Activated CD4-positive, alpha-beta T cell treated with anti-CD3 and anti-CD28 coated beads for 48 hours (primary cell): ENCODE data around the gene SUN1.
"Not testable (repeated sequence)": the region's sequence is repeated elsewhere in the genome, so short reads cannot be mapped to it uniquely, and the experiment has no call there.

ENCODE experiments used
- DNase-seq: peaks from one replicate; pipeline ENCODE4 v3.0.0-alpha.2; 2020

SUN1 gene

DNA sequence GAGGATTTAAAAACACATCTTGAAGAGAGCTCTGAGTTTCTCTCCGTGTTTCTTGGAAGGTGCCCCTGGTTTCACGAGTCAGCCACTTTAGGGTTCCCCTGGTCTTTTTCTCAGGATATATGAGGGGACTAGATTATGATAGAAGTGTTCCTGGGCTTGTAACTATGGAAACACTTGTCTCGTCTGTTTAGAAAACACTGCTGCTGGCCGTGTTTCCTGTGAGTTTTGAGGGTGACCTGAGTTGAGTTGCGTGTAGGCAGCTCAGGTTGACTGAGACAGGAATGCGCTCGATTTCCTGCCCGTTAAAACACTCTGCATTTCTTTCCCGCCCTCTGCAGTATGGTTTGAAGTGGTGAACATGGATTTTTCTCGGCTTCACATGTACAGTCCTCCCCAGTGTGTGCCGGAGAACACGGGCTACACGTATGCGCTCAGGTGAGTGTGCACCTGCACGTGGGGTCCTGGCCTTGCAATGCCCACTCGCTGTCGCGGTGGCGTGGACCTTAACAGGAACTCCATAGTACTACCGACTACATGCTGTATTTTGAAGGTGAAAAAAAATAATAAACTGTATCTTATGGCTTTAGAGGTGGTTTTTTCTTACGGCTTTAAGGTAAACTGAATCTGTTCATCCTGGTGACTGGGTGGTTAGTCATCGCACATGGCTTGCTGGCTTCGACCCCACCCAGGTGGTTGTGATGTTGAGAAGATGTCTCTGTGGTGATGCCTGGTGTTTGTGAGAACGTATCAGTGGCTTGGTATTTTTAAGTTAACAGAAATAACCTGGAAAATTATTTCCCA is at the start of gene SUN1:
Gene SUN1, plus strand, starts transcription at position 310 of the 801 bp plus-strand sequence. Its CDS starts 49 bp downstream, at position 359.
- DNase-seq = peak; percentile 80

- DNase-seq = no peak
Measured at GRCh38 chr7:782718-783449, 49.4 kb upstream of the SUN1 start.

GRCh38 chr7:783556-784490 is 48.5 kb upstream of the SUN1 start:
- DNase-seq = no peak

DNA sequence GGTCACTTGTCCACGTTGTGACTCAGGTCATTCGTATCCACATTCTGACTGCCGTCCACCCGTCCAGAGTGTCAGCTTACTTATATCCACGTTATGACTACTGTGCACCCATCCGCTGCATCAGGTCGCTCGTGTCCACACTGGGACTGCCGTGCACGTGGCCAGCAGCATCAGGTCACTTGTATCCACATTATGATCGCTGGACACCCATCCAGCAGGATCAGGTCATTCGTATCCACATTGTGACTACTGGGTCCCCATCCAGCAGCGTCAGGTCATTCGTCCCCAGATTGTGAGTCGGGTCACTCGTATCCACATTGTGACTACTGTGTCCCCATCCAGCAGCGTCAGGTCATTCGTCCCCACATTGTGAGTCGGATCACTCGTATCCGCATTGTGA is 47.3 kb upstream of the SUN1 start:
- DNase-seq = no peak

DNA sequence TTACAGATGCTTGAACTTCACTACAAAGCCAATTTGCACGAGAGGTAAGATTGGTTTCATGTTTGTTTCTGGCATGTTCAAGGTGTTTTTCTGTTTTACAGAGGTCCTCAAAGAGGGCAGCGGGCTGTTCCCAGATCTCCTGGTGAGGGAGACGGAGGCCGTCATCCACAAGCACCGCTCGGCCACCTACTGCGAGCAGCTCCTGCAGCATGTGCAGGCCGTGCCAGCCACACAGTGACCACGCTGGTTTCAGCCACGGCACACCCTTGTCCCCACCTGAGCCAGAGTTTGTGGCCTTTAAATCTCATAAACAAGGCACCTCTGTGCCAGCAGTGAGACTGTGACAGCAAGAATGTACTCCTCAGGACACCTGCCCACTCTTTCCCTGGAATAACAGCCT is 46.9 kb upstream of the SUN1 start:
- DNase-seq = no peak

DNA sequence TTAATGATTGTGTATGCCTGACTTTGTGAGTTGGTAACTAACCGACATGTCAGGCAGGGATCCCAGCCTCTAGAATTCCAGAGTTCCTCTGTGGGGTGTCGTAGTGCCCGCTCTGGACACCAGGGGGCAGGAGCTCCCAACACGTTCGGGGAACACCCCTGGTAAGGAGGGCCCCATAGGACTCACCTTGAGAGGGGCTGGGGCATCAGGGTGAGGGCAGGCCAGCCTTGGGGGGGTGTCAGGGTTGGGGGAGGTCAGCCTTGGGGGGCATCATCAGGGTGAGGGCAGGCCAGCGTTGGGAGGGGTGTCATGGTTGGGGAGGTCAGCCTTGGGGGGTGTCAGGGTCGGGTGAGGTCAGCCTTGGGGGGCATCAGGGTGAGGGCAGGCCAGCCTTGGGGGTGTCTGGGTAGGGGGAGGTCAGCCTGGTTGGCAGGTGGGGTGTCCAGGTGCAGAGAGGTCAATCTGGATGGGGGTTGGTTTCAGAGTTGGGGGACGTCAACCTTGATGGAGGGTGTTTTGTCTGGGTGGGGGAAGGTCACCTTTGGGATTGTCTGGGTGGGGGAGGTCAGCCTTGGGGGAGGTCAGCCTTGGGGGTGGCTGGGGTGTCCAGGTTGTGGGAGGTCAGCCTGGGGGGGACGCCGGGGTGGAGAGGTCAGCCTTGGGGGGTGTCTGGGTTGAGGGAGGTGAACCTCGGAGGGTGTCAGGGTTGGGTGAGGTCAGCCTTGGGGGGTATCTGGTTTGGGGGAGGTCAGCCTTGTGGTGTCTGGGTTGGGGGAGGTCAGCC is 45.6 kb upstream of the SUN1 start:
- peak; percentile 83 for DNase-seq

DNA sequence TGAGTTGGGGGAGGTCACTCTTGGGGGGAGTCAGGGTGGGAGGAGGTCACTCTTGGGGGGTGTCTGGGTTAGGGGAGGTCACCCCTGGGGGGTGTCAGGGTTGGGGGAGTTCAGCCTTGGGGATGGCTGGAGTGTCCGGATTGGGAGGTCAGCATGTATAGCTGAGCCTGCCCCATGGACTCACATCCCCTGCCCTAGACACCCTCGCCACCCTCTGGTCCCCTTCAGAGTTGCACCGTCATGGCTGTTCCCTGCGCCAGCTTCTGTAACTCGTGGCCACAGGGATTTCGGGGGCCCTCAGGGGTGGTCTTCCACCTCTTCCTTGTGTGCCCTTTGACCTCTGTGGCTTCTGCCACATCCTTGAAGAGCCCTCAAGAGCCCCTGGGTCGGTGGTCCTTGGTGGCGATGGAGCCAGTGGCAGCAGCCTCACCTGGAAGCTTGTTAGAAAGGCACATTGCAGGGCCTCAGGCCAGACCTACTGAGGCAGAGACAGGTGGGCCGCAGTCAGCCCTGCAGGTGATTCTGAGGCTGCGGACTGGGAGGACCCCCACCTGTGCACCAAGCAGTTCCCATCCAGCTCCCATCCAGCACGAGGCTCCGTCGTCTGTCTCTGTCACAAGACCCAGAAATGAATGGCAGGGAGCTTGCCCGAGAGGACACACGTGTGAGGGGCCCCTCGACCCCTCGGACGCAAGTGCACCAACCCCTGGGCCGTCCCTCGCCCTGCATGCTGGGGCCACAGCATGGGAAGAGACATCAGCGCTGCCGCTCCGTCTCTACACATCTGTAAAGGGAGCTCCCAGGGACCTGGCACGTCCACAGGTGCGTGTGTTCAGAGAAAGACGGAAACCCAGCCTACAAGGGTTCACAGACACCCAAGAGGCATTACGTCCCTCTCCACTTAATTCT is 44.7 kb upstream of the SUN1 start:
- no peak for DNase-seq

- DNase-seq = no peak
Measured at GRCh38 chr7:791519-791918, 40.8 kb upstream of the SUN1 start.

DNA sequence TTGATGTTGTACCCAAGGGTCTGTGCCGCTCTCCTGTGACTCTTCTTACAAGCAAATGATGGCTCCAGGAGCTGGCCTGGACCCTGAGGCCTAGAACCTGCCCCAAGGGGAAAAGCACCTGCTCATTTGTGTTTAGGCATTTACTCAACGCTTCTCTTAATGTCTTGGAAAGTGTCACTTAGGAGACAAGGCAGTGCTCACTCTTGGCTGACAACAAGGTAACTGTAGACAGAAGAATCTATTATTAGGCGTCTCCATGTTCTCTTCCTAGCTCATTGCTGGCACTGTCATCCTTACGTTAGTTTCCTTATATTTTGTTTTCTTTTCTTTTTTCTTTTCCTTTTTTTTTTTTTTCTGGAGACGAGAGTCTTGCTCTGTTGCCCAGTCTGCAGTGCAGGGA is 38.1 kb upstream of the SUN1 start:
- DNase-seq = no peak

- no peak for DNase-seq
Measured at GRCh38 chr7:794671-795329, 37.5 kb upstream of the SUN1 start.

DNA sequence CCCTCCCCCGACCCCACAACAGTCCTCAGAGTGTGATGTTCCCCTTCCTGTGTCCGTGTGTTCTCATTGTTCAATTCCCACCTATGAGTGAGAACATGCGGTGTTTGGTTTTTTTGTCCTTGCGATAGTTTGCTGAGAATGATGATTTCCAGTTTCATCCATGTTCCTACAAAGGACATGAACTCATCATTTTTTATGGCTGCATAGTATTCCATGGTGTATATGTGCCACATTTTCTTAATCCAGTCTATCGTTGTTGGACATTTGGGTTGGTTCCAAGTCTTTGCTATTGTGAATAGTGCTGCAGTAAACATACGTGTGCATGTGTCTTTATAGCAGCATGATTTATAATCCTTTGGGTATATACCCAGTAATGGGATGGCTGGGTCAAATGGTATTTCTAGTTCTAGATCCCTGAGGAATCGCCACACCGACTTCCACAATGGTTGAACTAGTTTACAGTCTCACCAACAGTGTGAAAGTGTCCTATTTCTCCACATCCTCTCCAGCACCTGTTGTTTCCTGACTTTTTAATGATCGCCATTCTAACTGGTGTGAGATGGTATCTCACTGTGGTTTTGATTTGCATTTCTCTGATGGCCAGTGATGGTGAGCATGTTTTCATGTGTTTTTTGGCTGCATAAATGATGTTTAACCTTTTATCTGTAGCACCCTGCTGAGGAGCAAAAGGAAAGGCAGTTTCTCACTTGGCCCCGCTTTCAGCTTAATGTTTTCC is 35.7 kb upstream of the SUN1 start:
- DNase-seq = not testable (repeated sequence)

DNA sequence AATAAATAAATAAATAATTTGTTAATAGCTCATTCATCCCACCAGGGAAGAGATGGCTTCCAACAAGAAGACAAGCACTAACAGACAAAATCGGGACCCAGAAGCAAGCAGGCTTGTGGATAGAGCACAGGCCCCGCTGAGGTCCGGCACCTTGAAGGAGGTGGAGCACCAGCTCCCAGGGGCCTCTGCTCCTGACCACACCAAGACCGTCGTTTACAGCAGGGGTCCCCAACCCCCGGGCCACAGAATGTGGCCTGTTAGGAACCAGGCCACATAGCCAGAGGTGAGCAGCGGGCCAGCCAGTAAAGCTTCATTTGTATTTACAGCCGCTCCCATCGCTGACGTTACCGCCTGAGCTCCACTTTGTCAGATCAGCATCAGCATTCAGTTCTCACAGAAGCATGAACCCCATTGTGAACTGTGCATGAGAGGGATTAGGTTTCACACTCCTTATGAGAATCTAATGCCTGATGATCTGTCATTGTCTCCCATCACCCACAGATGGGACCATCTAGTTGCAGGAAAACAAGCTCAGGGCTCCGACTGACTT is 33.3 kb upstream of the SUN1 start:
- no peak for DNase-seq

- DNase-seq = no peak
Measured at GRCh38 chr7:800692-801091, 31.6 kb upstream of the SUN1 start.

DNA sequence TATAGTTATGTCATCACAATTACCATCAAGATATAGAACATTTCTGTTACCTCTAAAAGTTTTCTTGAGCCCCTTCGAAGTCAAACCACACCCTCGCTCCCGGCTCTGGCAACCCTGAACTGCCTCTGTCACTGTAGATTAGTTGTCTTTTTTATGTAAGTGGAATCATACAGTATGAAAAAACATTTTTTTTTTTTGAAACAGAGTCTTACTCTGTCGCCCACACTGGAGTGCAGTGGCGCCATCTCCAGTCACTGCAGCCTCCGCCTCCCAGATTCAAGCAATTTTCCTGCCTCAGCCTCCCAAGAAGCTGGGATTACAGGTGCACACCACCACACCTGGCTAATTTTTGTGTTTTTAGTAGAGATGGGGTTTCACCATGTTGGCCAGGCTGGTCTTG is 30.9 kb upstream of the SUN1 start:
- DNase-seq = not testable (repeated sequence)

GRCh38 chr7:801940-802381 is 30.3 kb upstream of the SUN1 start:
- DNase-seq = no peak

DNA sequence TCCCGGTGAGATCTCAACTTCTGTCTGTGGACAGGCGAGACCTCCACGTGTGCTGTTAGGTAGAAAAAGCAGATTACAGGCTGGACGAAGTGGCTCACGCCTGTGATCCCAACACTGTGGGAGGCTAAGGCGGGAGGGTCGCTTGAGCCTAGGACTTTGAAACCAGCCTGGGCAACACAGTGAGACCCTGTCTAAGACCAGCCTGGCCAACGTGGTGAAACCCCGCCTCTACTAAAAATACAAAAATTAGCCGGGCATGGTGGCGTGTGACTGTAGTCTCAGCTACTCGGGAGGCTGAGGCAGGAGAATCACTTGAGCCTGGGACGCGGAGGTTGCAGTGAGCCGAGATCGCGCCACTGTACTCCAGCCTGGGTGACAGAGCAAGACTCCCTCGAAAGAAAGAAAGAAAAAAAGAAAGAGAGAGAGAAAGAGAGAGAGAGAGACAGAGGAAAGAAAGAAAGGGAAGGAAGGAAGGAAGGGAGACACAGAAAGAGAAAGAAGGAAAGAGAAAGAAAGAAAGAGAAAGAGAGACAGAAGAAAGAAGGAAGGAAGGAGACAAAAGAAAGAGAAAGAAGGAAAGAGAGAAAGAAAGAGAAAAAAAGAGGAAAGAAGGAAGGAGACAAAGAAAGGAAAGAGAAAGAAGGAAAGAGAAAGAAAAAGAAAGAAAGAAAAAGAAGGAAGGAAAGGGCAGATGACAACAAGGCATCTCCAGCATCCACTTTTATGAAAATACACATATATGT is 29.6 kb upstream of the SUN1 start:
- DNase-seq = no peak

DNA sequence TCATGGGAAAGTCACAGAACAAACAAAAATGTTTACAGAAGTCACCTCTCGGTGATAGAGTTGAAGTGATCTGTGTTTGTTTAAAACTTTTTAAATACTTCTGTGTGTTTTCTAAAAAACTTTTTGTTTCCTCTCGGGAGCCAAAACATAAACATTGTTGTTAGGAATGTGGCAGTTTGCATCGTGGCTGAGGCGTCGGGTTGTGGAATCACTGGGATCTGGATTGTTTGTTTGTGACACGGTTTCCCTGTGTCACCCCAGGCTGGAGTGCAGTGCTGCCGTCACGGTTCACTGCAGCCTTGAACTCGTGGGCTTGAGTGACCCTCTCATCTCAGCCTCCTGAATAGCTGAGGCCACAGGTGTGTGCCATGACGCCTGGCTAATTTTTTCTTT is 29.0 kb upstream of the SUN1 start:
- DNase-seq = no peak

GRCh38 chr7:803796-804195 is 28.5 kb upstream of the SUN1 start:
- not testable (repeated sequence) for DNase-seq

- DNase-seq = no peak
Measured at GRCh38 chr7:805261-805660, 27.0 kb upstream of the SUN1 start.
